GM21515 (cell line): ENCODE measurements around the gene POLR3A.

Source experiments
- ATAC-seq: cut with Tn5 transposase; IDR thresholded peaks from one replicate; pipeline ENCODE4 v1.9.1; 2021; ENCODE audit not compliant: unreplicated experiment

POLR3A gene

GRCh38 chr10:77959887-77960455 lies 69.3 kb downstream of the POLR3A start:
- ATAC-seq: no peak

GRCh38 chr10:77959384-77959783 lies 69.9 kb downstream of the POLR3A start:
- no peak for ATAC-seq

- no peak for ATAC-seq
Observed at GRCh38 chr10:77955136-77955535, 74.2 kb downstream of the POLR3A start.

GRCh38 chr10:77949167-77949566 lies 80.1 kb downstream of the POLR3A start:
- no peak for ATAC-seq

- no peak for ATAC-seq
Observed at GRCh38 chr10:77946084-77946483, 83.2 kb downstream of the POLR3A start.

- no peak for ATAC-seq
Observed at GRCh38 chr10:77944519-77944918, 84.8 kb downstream of the POLR3A start.

- ATAC-seq: no peak
Observed at GRCh38 chr10:77943121-77943901, 86.0 kb downstream of the POLR3A start.

- no peak for ATAC-seq
Observed at GRCh38 chr10:77941790-77942189, 87.5 kb downstream of the POLR3A start.

- ATAC-seq: no peak
Observed at GRCh38 chr10:77940627-77941026, 88.7 kb downstream of the POLR3A start.

- no peak for ATAC-seq
Observed at GRCh38 chr10:77940225-77940624, 89.1 kb downstream of the POLR3A start.

- ATAC-seq: no peak
Observed at GRCh38 chr10:77939561-77940001, 89.7 kb downstream of the POLR3A start.

- ATAC-seq: no peak
Observed at GRCh38 chr10:77936697-77937567, 92.4 kb downstream of the POLR3A start.

GRCh38 chr10:77932016-77932715 lies 97.1 kb downstream of the POLR3A start:
- no peak for ATAC-seq

GRCh38 chr10:77927402-77928246 lies 101.7 kb downstream of the POLR3A start:
- ATAC-seq: no peak

- ATAC-seq: peak; percentile 56
Observed at GRCh38 chr10:77926566-77927401, 102.5 kb downstream of the POLR3A start, which contains the start of gene DLG5. Gene DLG5 (minus strand): TSS chr10:77926755. CDS start chr10:77926520, 235 bp downstream.

- peak; percentile 53 for ATAC-seq
Observed at GRCh38 chr10:77925795-77926565, 103.3 kb downstream of the POLR3A start.

GRCh38 chr10:77925410-77925794 lies 103.9 kb downstream of the POLR3A start:
- no peak for ATAC-seq

- ATAC-seq: no peak
Observed at GRCh38 chr10:77922566-77923179, 106.6 kb downstream of the POLR3A start.
